PC-9 (cell line): ENCODE data around the gene PTPRD.

Experiments
- CTCF ChIP-seq: fragments of 200-600 bp; sonication (generic); conservative IDR thresholded peaks from 2 replicates; pipeline ENCODE4 v1.6.1; 2017; ENCODE audit warnings: mixed run types, antibody characterized with exemption, mild to moderate bottlenecking, moderate library complexity
- EZH2 ChIP-seq: fragments of 200-600 bp; sonication (generic); IDR thresholded peaks from 2 replicates; pipeline ENCODE4 v1.8.0; 2017; ENCODE audit warnings: antibody characterized with exemption, low read depth

GRCh38 chr9:8694983-8695588 lies 1917.7 kb downstream of the PTPRD start:
- no peak for TF ChIP-seq CTCF
- no peak for TF ChIP-seq EZH2
